ENCODE data around the gene HNMT.

The HNMT gene

GRCh38 chr2:138018866-138019688, 54.8 kb downstream of the HNMT start:
- no peaks in the 10 kb centered on the region for H3K9me3 Mint-ChIP-seq
- no peaks in the 10 kb centered on the region for H3K4me1 Mint-ChIP-seq (ENCODE audit: low read depth)
- no peak for DNase-seq (ENCODE audit: low spot score)
- no peaks in the 10 kb centered on the region for H3K27me3 Mint-ChIP-seq (ENCODE audit: low read depth)
- no peak overlapping the region for H3K27ac Mint-ChIP-seq
- no peaks in the 10 kb centered on the region for H3K36me3 Mint-ChIP-seq (ENCODE audit: low read depth)
- no peak overlapping the region for H3K4me3 Mint-ChIP-seq

DNA sequence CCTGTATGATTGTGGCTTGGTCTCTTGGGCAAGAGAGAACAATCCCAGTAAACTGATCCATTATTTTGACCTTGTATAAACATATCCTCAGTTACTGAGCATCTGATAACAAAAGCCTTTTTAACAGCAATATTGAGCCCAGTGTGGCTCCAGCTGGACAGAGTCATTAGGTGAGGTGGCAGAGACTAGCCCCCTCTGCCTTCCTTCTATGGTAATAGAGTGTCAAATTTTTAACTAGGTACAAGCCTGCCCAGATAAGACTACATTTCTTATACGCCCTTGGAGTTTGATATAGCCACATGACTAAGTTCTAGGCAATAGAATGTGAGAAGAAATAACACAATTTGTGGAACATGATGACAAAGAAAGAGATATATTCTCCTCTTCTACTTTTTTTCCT, 56.2 kb downstream of the HNMT start:
- Mint-ChIP-seq H3K27me3 (ENCODE audit: low read depth) (no peaks in the 10 kb centered on the region), H3K4me3 (no peak overlapping the region), H3K36me3 (ENCODE audit: low read depth) (no peaks in the 10 kb centered on the region), H3K27ac (no peak overlapping the region), H3K9me3 (no peaks in the 10 kb centered on the region), H3K4me1 (ENCODE audit: low read depth) (no peaks in the 10 kb centered on the region)
- no peak for DNase-seq (ENCODE audit: low spot score)

- Mint-ChIP-seq H3K4me3 (no peak overlapping the region), H3K9me3 (no peaks in the 10 kb centered on the region), H3K4me1 (ENCODE audit: low read depth) (no peaks in the 10 kb centered on the region), H3K27me3 (ENCODE audit: low read depth) (no peaks in the 10 kb centered on the region), H3K27ac (no peak overlapping the region), H3K36me3 (ENCODE audit: low read depth) (no peaks in the 10 kb centered on the region)
- DNase-seq (ENCODE audit: low spot score) = no peak
Observed at GRCh38 chr2:138021154-138021553, 56.9 kb downstream of the HNMT start.

GRCh38 chr2:138023298-138023697, 59.0 kb downstream of the HNMT start:
- no peak overlapping the region for H3K27ac Mint-ChIP-seq
- no peak for DNase-seq (ENCODE audit: low spot score)
- H3K4me3 Mint-ChIP-seq = no peak overlapping the region
- no peaks in the 10 kb centered on the region for H3K36me3 Mint-ChIP-seq (ENCODE audit: low read depth)
- H3K4me1 Mint-ChIP-seq (ENCODE audit: low read depth) = no peaks in the 10 kb centered on the region
- H3K27me3 Mint-ChIP-seq (ENCODE audit: low read depth) = no peaks in the 10 kb centered on the region
- no peaks in the 10 kb centered on the region for H3K9me3 Mint-ChIP-seq

DNA sequence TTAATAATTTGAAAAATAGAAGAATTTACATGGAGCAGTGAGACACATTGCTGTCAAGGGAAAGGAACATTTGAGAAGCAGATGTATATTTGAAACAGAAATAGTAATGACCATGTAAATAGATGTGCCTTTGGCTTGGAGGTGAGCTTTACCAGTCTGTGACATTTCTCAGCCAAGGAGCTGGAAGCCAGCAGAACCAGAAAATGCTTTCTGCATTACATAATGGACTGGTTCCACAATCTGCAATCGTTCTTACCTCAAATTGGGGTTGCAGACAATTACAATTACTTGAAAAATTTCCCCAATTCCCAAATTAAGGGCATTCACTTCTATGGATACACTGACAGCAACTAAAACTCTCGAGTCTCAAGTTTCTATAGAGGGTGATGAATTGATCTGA, 59.7 kb downstream of the HNMT start:
- DNase-seq (ENCODE audit: low spot score) = no peak
- Mint-ChIP-seq H3K4me3 (no peak overlapping the region), H3K36me3 (ENCODE audit: low read depth) (no peaks in the 10 kb centered on the region), H3K27me3 (ENCODE audit: low read depth) (no peaks in the 10 kb centered on the region), H3K4me1 (ENCODE audit: low read depth) (no peaks in the 10 kb centered on the region), H3K27ac (no peak overlapping the region), H3K9me3 (no peaks in the 10 kb centered on the region)

DNA sequence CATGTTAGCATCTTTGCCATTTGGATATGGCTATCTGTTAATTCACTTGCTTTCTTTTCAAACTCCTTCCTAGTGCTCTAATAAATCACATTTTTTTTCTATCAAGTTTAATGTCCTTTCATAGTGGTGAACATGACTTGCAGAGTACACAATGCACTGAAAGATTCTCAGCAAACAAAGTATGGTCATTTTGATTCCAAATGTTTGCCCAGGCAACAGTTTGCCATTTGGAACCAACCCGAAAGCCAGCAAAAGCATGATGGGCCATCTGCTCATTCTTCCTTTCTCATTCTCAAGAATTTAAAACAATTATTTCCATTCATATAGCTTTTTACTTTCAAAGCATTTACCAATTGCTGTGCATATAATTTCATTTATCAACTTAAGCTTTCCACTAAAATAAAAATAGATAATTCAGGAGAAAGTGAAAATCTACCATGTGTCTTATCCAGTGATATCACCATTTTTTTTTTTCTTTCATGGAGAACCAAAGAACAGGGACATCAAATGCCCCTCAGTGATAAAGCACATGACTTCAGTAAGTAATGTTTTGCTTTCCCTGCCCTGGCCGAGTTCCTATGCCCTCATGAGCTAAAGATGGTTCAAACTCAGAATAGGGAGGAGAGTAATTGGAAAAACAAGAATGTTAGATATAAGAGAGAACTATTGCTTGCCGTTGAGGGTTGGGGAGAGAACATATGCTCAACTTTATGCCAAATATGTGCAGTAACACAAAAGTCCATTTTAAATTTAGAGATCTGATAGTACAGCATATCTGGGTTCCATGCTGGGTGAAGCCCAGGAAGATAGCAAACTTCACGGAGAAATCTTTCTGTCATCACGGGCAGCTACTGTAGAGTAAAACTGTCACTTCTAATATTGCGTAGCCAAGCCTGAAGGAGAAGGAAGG, 62.1 kb downstream of the HNMT start:
- DNase-seq (ENCODE audit: low spot score) = no peak
- Mint-ChIP-seq H3K4me3 (no peak overlapping the region), H3K27me3 (ENCODE audit: low read depth) (no peaks in the 10 kb centered on the region), H3K36me3 (ENCODE audit: low read depth) (no peaks in the 10 kb centered on the region), H3K9me3 (no peaks in the 10 kb centered on the region), H3K4me1 (ENCODE audit: low read depth) (no peaks in the 10 kb centered on the region), H3K27ac (no peak overlapping the region)

DNA sequence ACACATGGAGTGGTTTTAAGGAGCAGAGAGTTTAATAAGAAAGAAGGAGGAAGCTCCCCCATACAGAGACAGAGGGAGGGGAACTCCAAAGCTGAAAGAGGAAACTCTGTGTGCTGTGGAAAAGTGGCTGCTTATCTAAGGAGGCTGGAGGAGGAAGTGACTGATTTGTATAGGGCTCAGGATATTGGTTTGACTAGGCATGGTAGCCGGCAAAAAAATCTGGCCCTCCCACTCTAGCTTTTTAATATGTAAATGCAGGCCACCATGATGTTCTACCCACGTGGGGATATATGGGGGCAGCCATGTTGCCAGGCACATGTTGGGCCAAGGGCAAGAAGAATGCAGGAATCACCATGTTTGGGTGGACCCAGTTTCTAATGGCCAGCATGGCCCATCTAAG, 64.3 kb downstream of the HNMT start:
- Mint-ChIP-seq H3K4me3 (no peak overlapping the region), H3K9me3 (no peaks in the 10 kb centered on the region), H3K27ac (no peak overlapping the region), H3K36me3 (ENCODE audit: low read depth) (no peaks in the 10 kb centered on the region), H3K27me3 (ENCODE audit: low read depth) (no peaks in the 10 kb centered on the region), H3K4me1 (ENCODE audit: low read depth) (no peaks in the 10 kb centered on the region)
- DNase-seq (ENCODE audit: low spot score) = no peak

- H3K27ac Mint-ChIP-seq = no peak overlapping the region
- H3K27me3 Mint-ChIP-seq (ENCODE audit: low read depth) = no peaks in the 10 kb centered on the region
- no peak for DNase-seq (ENCODE audit: low spot score)
- H3K4me1 Mint-ChIP-seq (ENCODE audit: low read depth) = no peaks in the 10 kb centered on the region
- no peak overlapping the region for H3K4me3 Mint-ChIP-seq
- H3K9me3 Mint-ChIP-seq = no peaks in the 10 kb centered on the region
- H3K36me3 Mint-ChIP-seq (ENCODE audit: low read depth) = no peaks in the 10 kb centered on the region
Observed at GRCh38 chr2:138029276-138029675, 65.0 kb downstream of the HNMT start.

- no peaks in the 10 kb centered on the region for H3K27me3 Mint-ChIP-seq (ENCODE audit: low read depth)
- no peak overlapping the region for H3K27ac Mint-ChIP-seq
- no peak for DNase-seq (ENCODE audit: low spot score)
- no peaks in the 10 kb centered on the region for H3K9me3 Mint-ChIP-seq
- no peaks in the 10 kb centered on the region for H3K36me3 Mint-ChIP-seq (ENCODE audit: low read depth)
- H3K4me3 Mint-ChIP-seq = no peak overlapping the region
- H3K4me1 Mint-ChIP-seq (ENCODE audit: low read depth) = no peaks in the 10 kb centered on the region
Observed at GRCh38 chr2:138030459-138030858, 66.2 kb downstream of the HNMT start.

- Mint-ChIP-seq H3K27me3 (ENCODE audit: low read depth) (no peaks in the 10 kb centered on the region), H3K36me3 (ENCODE audit: low read depth) (no peaks in the 10 kb centered on the region), H3K4me1 (ENCODE audit: low read depth) (no peaks in the 10 kb centered on the region), H3K4me3 (no peak overlapping the region), H3K27ac (no peak overlapping the region), H3K9me3 (no peaks in the 10 kb centered on the region)
- DNase-seq (ENCODE audit: low spot score) = no peak
Observed at GRCh38 chr2:138032334-138032733, 68.1 kb downstream of the HNMT start.

- Mint-ChIP-seq H3K9me3 (no peaks in the 10 kb centered on the region), H3K27ac (no peak overlapping the region), H3K4me1 (ENCODE audit: low read depth) (no peaks in the 10 kb centered on the region), H3K27me3 (ENCODE audit: low read depth) (no peaks in the 10 kb centered on the region), H3K36me3 (ENCODE audit: low read depth) (no peaks in the 10 kb centered on the region), H3K4me3 (no peak overlapping the region)
- no peak for DNase-seq (ENCODE audit: low spot score)
Observed at GRCh38 chr2:138034536-138034935, 70.3 kb downstream of the HNMT start.

DNA sequence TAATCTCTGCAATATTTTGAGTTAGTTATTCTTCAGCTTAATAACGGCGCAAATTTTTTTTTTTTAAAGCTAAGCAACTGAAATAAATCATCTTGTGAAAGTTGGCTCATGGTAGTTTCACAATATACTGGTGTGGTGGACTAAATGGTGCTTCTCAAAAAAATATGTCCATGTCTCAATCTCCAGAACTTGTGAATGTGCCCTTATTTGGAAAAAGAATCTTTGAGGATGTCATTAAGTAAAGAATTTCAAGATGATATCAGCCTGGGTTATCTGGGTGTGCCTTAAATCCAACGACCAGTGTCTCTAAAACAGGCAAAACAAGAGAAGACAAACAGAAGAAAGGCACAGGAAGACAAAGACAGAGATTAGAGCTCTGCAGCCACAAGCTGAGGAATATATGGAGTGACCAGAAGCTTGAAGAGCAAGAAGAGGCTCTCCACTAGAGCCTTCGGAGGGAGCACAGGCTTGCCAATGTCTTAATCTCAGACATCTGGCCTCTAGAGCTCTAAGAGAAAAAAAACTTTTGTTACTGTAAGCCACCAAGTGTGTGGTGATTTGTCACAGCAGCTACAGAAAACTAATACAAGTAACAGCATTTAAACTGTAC, 71.4 kb downstream of the HNMT start:
- no peaks in the 10 kb centered on the region for H3K36me3 Mint-ChIP-seq (ENCODE audit: low read depth)
- no peaks in the 10 kb centered on the region for H3K27me3 Mint-ChIP-seq (ENCODE audit: low read depth)
- H3K9me3 Mint-ChIP-seq = no peaks in the 10 kb centered on the region
- H3K27ac Mint-ChIP-seq = no peak overlapping the region
- no peak for DNase-seq (ENCODE audit: low spot score)
- H3K4me3 Mint-ChIP-seq = no peak overlapping the region
- no peaks in the 10 kb centered on the region for H3K4me1 Mint-ChIP-seq (ENCODE audit: low read depth)

GRCh38 chr2:138036522-138036921, 72.2 kb downstream of the HNMT start:
- Mint-ChIP-seq H3K27me3 (ENCODE audit: low read depth) (no peaks in the 10 kb centered on the region), H3K9me3 (no peaks in the 10 kb centered on the region)
- no peak for DNase-seq (ENCODE audit: low spot score)

DNA sequence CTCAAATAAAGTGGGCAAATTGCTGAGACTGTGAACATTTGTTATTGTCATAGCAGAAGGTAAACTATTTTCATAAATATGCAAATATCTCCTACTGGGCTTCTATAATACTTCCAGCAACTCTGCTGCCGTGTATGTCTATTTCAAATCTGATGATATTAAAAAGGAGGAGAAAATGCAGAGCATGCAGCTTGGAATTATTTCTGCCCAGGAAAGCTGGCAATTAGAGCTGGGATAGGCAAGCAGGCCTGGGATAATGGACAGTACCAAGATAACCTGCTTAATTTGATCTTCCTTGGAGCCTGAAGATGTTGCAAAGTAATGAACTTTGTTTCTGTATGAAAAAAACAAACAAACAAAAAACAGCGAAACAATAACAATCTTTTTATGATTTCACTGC, 72.8 kb downstream of the HNMT start:
- Mint-ChIP-seq H3K27me3 (ENCODE audit: low read depth) (no peaks in the 10 kb centered on the region), H3K4me3 (no peak overlapping the region), H3K4me1 (ENCODE audit: low read depth) (no peaks in the 10 kb centered on the region), H3K9me3 (no peaks in the 10 kb centered on the region), H3K36me3 (ENCODE audit: low read depth) (no peaks in the 10 kb centered on the region), H3K27ac (no peak overlapping the region)
- DNase-seq (ENCODE audit: low spot score) = no peak

More at GRCh38 chr2:138036522-138036921, 72.2 kb downstream of the HNMT start:
- Mint-ChIP-seq H3K4me3 (no peak overlapping the region), H3K4me1 (ENCODE audit: low read depth) (no peaks in the 10 kb centered on the region), H3K27ac (no peak overlapping the region), H3K36me3 (ENCODE audit: low read depth) (no peaks in the 10 kb centered on the region)
